K562 treated with DMSO at 1 percent for 48 hours (cell line): ENCODE measurements around the gene TRIM36. TPM values are rescaled to one million over a fixed set of nuclear protein-coding genes. Genes with fewer than 3 reads are reported as not detected.

Source experiments
- total RNA-seq: library from RNA; unstranded; fragments of 300-600 nt; gene quantifications from 2 replicates; pipeline ENCODE4 v1.2.3, GENCODE V29; 2022; ENCODE audit warnings: low replicate concordance; ENCODE audit errors: extremely low read depth

The TRIM36 gene, protein sequence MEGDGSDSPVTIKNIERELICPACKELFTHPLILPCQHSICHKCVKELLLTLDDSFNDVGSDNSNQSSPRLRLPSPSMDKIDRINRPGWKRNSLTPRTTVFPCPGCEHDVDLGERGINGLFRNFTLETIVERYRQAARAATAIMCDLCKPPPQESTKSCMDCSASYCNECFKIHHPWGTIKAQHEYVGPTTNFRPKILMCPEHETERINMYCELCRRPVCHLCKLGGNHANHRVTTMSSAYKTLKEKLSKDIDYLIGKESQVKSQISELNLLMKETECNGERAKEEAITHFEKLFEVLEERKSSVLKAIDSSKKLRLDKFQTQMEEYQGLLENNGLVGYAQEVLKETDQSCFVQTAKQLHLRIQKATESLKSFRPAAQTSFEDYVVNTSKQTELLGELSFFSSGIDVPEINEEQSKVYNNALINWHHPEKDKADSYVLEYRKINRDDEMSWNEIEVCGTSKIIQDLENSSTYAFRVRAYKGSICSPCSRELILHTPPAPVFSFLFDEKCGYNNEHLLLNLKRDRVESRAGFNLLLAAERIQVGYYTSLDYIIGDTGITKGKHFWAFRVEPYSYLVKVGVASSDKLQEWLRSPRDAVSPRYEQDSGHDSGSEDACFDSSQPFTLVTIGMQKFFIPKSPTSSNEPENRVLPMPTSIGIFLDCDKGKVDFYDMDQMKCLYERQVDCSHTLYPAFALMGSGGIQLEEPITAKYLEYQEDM
- not detected in 2 replicates for total RNA-seq

DNA sequence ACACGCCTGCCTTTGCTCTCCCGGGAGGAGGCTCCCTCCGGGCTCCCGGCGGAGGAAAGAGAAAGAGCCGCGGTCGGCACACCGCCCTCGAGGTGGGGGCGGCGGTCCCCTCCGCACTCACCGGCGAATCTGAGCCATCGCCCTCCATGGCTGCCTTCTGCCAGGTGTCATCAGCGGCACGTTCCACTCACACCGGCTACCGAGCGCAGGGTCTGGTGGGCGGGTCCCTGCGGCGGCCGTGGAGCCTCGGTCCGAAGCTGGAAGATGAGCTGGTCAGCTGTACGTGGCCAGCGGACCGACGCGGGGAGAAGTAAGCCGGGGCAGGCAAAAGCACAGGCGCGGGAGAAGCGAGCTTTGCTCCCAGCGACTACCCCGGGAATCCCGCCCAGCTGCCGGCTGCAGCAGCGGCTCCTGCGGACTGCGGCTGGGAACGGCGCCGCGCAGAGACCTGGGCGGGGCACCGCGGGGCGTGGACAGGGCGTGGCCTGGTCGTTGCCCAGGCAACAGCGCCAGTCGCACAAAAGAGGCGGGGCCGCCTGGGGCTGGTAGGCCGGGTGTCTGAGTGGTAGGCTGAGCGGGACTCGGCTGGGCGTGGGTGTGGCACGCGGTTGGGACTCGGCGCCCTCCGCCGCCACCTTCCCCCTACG, at the start of gene TRIM36:
TSS of gene TRIM36 (minus strand) at position 422 of the 647 bp plus-strand sequence. CDS start at position 148, 274 bp downstream.

Other genes starting within 250 kb of the TRIM36 start
- not detected in 2 replicates for gene PGGT1B, start 93.0 kb upstream of the TRIM36 start, total RNA-seq
- gene CCDC112, start 126.7 kb upstream of the TRIM36 start, total RNA-seq, result not detected in 2 replicates